Neutrophil (primary cell): ENCODE results near the gene CCDC187.

ENCODE experiments used
- H3K27ac ChIP-seq: fragments of 200-600 bp; sonication (generic); 2 replicates; pipeline ENCODE4 v1.5.1; 2016; ENCODE audit warnings: mild to moderate bottlenecking, moderate library complexity
- H3K27me3 ChIP-seq: fragments of 200-600 bp; sonication (generic); 2 replicates; pipeline ENCODE4 v1.6.0; 2016; ENCODE audit warnings: mild to moderate bottlenecking
- H3K36me3 ChIP-seq: fragments of 200-600 bp; sonication (generic); 2 replicates; pipeline ENCODE4 v1.5.1; 2017
- H3K4me1 ChIP-seq, 2 experiments: fragments of 200-600 bp in 1 of 2; sonication (generic) in 1 of 2; 1 replicate in 1 of 2; 2 replicates in 1 of 2; pipeline versions ENCODE4 v1.5.1 to v1.6.1; 2013 to 2016; ENCODE audit warnings: low read depth in 1 of 2, low read length in 1 of 2, mild to moderate bottlenecking in 1 of 2, moderate library complexity in 1 of 2; ENCODE audit not compliant: control insufficient read depth in 1 of 2, insufficient read depth in 1 of 2
- H3K4me3 ChIP-seq, 2 experiments: fragments of 200-600 bp in 1 of 2; sonication (generic) in 1 of 2; 1 replicate in 1 of 2; 2 replicates in 1 of 2; pipeline ENCODE4 v1.5.1; 2013 to 2016; ENCODE audit warnings: low read depth in 1 of 2, low read length in 1 of 2, mild to moderate bottlenecking in 1 of 2, moderate library complexity in 1 of 2
- H3K9me3 ChIP-seq: fragments of 200-600 bp; sonication (generic); 2 replicates; pipeline ENCODE4 v1.5.1; 2016
- CTCF ChIP-seq: fragments of 200-600 bp; sonication (generic); IDR thresholded peaks from 2 replicates; pipeline ENCODE4 v1.5.1; 2016; ENCODE audit warnings: antibody characterized with exemption

The CCDC187 gene

GRCh38 chr9:136333486-136333885, 29.6 kb upstream of the CCDC187 start:
- no peak for TF ChIP-seq CTCF
- Histone ChIP-seq H3K4me3 (no peak overlapping the region), H3K36me3 (no peaks in the 10 kb centered on the region), H3K27ac (no peak overlapping the region), H3K27me3 (peaks cover 14% of the 10 kb centered on the region), H3K4me1 (no peaks in the 10 kb centered on the region), H3K9me3 (no peaks in the 10 kb centered on the region)

GRCh38 chr9:136333045-136333444, 29.2 kb upstream of the CCDC187 start:
- no peak overlapping the region for H3K27ac ChIP-seq
- H3K4me3 ChIP-seq = no peak overlapping the region
- H3K27me3 ChIP-seq = peaks cover 19% of the 10 kb centered on the region
- H3K4me1 ChIP-seq = peaks cover 0 to 1% of the 10 kb centered on the region in 2 experiments
- TF ChIP-seq CTCF = no peak
- no peaks in the 10 kb centered on the region for H3K36me3 ChIP-seq
- no peaks in the 10 kb centered on the region for H3K9me3 ChIP-seq

GRCh38 chr9:136332482-136332983, 28.6 kb upstream of the CCDC187 start:
- no peak for TF ChIP-seq CTCF
- peaks cover 24% of the 10 kb centered on the region for H3K27me3 ChIP-seq
- H3K4me1 ChIP-seq = peaks cover 0 to 6% of the 10 kb centered on the region in 2 experiments
- H3K9me3 ChIP-seq = no peaks in the 10 kb centered on the region
- H3K27ac ChIP-seq = no peak overlapping the region
- no peak overlapping the region for H3K4me3 ChIP-seq
- no peaks in the 10 kb centered on the region for H3K36me3 ChIP-seq

GRCh38 chr9:136331556-136332481, 27.9 kb upstream of the CCDC187 start:
- Histone ChIP-seq H3K27ac (no peak overlapping the region), H3K4me1 (peaks cover 0 to 6% of the 10 kb centered on the region in 2 experiments), H3K36me3 (no peaks in the 10 kb centered on the region), H3K27me3 (peaks cover 31% of the 10 kb centered on the region), H3K9me3 (no peaks in the 10 kb centered on the region), H3K4me3 (no peak overlapping the region)
- no peak for TF ChIP-seq CTCF

GRCh38 chr9:136331030-136331429, 27.1 kb upstream of the CCDC187 start:
- TF ChIP-seq CTCF = no peak
- Histone ChIP-seq H3K9me3 (no peaks in the 10 kb centered on the region), H3K27me3 (peaks cover 39% of the 10 kb centered on the region), H3K4me1 (peaks cover 0 to 6% of the 10 kb centered on the region in 2 experiments), H3K4me3 (no peak overlapping the region), H3K36me3 (no peaks in the 10 kb centered on the region), H3K27ac (no peak overlapping the region)
